HG03342 (cell line): ENCODE data around the gene POLR2I.
"Not testable (repeated sequence)": the region's sequence is repeated elsewhere in the genome, so short reads cannot be mapped to it uniquely, and the experiment has no call there.

Source experiments
- ATAC-seq: cut with Tn5 transposase; IDR thresholded peaks from one replicate; pipeline ENCODE4 v1.9.1; 2021; ENCODE audit warnings: mild to moderate bottlenecking, moderate library complexity; ENCODE audit not compliant: unreplicated experiment

POLR2I gene

GRCh38 chr19:36101550-36102327 lies 12.9 kb downstream of the POLR2I start:
- ATAC-seq: no peak

DNA sequence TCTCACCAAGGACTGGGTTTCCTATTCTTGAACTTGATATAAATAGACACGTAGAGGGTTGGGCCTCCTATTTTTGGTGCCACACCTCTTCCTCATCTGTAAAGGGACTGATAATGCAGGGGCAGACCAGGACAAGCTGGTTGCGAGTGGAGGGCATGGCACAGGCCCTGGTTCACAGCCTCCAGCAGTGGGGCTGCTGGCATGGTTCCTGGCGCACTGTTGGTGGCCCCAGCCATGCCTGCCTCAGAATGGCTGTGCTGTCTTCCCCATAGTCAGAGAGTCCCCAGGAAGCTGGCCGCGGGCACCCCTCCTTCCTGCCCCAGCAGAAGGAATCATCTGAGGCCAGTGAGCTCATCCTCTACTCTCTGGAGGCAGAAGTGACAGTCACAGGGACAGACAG lies 14.2 kb downstream of the POLR2I start:
- no peak for ATAC-seq

GRCh38 chr19:36099166-36099785 lies 15.4 kb downstream of the POLR2I start:
- ATAC-seq: no peak

- ATAC-seq: no peak
Measured at GRCh38 chr19:36097036-36097435, 17.6 kb downstream of the POLR2I start.

DNA sequence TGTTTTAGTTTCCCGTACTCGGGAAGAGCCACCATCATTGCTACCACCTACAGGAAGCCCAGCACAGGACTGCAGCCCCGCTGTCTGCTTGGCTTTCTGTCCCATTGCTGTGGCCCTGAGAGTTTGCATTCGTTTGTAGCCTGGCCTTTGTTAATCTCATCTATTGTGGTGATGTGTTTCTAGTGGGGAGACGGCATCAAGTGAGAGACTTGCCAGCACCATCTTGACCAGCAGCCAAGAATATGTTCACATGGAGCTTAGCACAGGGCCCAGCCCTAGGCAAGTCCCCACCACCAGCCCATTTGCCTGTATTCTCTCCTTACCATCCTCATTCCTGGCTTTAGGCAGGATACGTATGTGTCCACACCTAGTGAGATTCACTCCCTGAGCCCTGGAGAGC lies 21.0 kb downstream of the POLR2I start:
- no peak for ATAC-seq

- ATAC-seq: no peak
Measured at GRCh38 chr19:36093146-36093662, 21.5 kb downstream of the POLR2I start.

- ATAC-seq: no peak
Measured at GRCh38 chr19:36092566-36092965, 22.1 kb downstream of the POLR2I start.

DNA sequence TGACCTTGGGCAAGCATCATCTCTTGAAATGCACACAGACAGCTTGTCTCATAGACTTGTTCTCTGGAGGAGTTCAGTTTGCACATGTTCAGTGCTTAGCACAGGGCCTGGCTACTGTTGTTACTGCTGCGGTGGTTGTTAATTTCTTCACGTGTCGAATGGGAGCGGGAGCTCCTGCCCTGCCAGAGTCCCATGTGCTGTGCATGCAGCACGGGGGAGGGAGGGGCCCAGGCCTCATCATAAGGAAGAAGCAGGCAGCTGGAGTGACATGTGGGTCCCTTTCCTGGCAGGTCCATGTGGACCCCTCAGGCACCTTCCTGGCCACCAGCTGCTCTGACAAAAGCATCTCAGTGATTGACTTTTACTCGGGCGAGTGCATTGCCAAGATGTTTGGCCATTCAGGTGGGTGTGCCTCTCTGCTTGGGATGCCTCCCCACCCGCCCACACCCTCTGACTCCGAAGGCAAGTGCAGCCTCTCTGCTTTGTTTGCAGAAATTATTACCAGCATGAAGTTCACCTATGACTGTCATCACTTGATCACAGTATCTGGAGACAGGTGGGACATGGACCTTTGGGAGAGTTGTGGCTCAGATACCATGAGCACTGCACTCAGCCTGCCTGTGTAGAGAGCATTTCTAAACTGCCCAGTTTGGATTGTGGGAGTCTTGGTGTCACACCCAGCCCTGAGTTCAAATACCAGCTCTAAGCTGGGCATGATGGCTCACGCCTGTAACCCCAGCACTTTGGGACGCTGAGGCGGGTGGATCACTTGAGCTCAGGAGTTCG lies 23.6 kb downstream of the POLR2I start:
- ATAC-seq: no peak

- no peak for ATAC-seq
Measured at GRCh38 chr19:36089847-36090246, 24.8 kb downstream of the POLR2I start.

DNA sequence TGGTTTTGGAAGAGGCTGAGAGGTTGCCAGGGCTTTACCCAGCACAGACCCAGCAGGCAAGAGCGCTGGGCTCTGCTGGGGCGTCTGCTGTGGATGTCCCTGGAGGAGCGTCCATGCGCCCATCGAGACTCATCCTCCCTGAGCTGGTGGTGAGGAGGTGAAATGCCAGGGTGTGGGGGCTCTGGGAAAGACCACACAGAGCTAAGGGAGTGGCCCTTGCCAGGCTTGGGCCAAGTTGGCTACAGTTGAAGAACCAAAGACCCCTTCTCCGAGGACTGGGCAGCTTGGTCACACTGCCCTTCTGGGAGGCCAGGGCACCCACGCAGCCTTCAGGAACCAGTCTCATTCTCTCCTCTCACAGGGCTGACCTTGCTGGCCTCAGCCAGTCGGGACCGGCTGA lies 28.3 kb downstream of the POLR2I start:
- no peak for ATAC-seq

GRCh38 chr19:36084231-36085009 lies 30.3 kb downstream of the POLR2I start:
- ATAC-seq: no peak

DNA sequence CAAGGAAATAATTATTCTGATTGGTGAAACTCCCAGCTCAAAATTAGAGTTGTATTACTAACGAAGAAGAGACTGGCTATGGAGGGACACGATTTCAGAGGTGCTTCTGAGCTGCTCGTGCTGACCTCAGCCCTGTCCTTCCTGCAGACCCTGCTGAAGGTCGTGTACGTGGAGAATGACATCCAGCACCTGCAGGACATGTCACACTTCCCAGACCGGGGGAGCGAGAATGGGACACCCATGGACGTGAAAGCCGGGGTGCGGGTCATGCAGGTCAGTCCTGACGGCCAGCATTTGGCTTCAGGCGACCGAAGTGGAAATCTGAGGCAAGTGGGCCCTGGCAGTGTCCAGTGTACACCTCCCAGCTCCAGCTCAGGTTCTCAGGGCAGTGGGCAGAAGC lies 31.8 kb downstream of the POLR2I start:
- no peak for ATAC-seq

DNA sequence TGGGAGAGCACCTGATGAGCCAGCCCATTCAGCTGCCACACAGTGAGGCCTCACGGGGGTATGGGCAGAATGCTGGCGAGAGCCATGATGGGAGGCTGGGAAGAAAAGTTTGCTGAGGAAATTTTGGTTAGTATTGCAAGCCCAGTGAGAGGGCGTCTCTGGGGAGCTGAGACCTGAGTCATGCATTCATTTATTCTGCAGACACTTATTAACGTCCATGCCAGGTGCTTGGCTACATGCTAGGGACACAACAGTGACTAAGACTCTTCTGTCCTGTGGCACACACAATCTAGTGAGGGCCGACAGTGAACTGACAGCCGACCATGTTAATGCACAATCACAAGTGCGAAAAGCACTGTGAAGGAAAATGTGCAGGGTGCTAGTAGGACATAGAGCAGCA lies 32.8 kb downstream of the POLR2I start:
- ATAC-seq: no peak

DNA sequence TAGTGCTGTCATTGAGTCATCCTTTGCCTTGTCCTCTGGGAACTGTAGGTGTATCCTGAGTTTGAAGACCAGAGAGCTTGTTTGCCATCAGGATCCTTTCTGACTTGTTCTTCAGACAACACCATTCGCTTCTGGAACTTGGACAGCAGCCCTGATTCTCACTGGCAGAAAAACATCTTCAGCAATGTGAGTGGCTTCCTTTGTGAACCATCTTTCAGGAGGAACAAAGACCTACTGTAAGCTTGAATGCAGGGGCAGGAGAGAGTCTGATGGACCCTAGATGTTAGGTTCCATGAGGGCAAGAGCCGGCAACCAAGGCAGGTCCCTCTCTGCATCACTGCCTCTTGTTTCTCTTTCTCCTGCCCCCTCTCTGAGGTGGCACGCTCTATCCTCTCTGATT lies 33.3 kb downstream of the POLR2I start:
- no peak for ATAC-seq

DNA sequence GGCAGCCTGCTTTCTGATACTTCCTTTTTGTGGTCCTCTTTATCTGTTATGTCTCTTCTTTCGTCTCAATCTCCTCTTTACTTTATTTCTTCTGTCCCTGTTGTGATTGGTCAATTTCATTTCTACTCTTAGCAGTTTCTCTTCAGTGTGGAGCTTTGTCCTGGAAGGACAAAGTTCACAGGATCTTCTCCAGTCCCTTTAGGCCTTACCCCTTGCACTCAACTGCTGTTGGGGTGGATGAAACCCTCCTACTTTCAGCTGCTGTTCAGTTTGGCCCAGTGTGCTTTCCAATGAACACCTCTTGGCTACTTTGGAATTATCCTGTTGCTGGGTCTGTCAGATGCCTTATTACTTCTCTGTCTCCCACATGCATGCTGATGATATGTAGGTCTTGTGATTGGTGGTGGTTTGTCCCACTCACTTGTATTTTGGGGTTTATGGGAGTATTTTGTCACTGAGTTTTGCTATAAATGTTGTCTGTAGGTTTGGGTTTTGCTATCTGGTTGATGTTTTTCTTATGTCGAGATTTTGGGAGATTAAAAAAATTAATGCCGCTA lies 35.2 kb downstream of the POLR2I start:
- no peak for ATAC-seq

- ATAC-seq: no peak
Measured at GRCh38 chr19:36073121-36073876, 41.4 kb downstream of the POLR2I start.

DNA sequence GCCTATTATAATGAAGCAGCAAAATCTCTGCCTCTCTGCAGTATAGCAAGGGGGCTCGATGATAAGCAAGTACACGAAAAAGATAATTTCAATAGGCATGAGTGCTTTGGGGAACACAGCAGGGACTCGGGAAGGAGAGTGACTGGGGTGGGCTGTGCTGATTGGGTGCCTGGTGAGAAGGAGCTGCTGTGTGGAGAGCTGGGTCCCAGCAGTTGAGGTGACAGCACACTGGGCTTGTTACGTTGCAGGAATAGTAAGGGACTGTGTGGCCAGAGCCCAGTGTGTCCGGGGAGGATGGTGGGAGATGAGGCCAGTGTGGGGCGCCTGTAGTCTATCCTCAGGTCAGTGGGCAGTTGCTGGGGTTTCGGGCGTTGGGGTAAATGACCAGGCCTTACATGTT lies 42.6 kb downstream of the POLR2I start:
- ATAC-seq: no peak

- not testable (repeated sequence) for ATAC-seq
Measured at GRCh38 chr19:36068810-36069499, 45.7 kb downstream of the POLR2I start.

DNA sequence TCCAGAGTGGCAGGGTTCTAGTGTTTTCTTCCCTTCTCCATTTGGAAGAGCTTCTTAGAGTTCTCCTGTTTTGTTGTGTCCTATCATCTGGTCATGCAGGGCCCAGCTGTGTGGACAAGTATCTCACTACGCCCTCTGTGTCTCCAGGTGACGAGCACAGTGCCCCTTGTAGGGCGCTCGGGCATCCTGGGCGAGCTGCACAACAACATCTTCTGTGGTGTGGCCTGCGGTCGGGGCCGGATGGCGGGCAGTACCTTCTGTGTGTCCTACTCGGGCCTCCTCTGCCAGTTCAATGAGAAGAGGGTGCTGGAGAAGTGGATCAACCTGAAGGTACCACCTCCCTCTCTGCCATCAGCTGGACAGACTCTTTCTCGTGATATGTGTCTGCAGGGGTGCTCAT lies 47.0 kb downstream of the POLR2I start:
- ATAC-seq: no peak
